ENCODE data around the gene CAPN9.

DNA sequence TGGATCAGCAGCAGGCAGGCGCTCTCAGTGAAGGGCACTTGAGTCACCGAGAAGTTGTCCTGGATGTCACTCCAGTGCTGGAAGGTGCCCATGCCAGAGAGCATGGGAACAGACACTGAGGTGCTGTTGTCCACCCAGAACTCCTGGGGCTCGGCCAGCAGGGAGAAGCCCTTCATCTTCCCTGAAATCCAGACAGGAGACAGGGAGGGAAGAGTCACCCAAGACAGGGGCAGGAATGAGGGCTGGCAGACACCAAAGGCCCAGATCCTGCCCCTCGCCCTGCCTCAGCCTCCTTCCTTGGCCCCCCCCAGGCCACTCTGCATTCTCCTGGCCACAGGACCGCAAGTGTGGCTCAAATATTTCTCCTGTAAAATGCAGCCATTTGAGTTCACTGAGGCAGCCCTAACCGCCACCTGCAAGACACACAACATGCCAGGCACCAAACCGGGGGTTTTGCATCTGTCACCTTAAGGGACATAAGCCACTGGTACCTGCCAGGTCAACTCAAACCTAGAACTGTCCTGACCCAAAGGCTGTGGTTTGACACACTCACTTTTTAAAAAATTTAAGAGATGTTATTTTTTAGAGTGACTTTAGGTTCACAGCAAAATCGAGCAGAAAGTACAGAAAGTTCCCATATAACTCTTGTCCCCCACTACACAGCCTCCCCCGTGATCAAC, 41.0 kb upstream of the CAPN9 start:
- TF ChIP-seq GATA3 (IDR thresholded peaks at IDR 0.05; ENCODE audit: low read depth, low read length): no peak
- TF ChIP-seq GATA2 (IDR thresholded peaks at IDR 0.05; ENCODE audit: low read depth, low read length): no peak
